Muscle of leg (tissue), 11 donors: ENCODE data around the gene FBXO33. TPM values are rescaled to one million over a fixed set of nuclear protein-coding genes. Genes with fewer than 3 reads are reported as not detected.

Experiments used
- DNase-seq: peaks from one replicate; pipeline ENCODE4 v3.0.0; 2013
- H3K27ac ChIP-seq: one replicate; pipeline ENCODE4 v1.5.1; 2013; ENCODE audit warnings: mild to moderate bottlenecking, low read length, control low read depth
- H3K27me3 ChIP-seq: one replicate; pipeline ENCODE4 v1.6.1; 2013; ENCODE audit warnings: low read length; ENCODE audit not compliant: control insufficient read depth, insufficient read depth
- H3K36me3 ChIP-seq: one replicate; pipeline ENCODE4 v1.6.1; 2013; ENCODE audit warnings: low read length; ENCODE audit not compliant: control insufficient read depth, insufficient read depth
- H3K4me1 ChIP-seq: one replicate; pipeline ENCODE4 v1.6.1; 2013; ENCODE audit warnings: low read length; ENCODE audit not compliant: control insufficient read depth, insufficient read depth
- H3K4me3 ChIP-seq: one replicate; pipeline ENCODE4 v1.5.1; 2013; ENCODE audit warnings: low read length, control low read depth
- H3K9me3 ChIP-seq: replicated peaks from 2 replicates; pipeline ENCODE4 v1.6.1; 2013; ENCODE audit warnings: low read depth, low read length; ENCODE audit not compliant: control insufficient read depth
- WGBS: methylation state at CpG from one replicate; pipeline ENCODE4 v1.1.5; 2013; ENCODE audit warnings: missing lambda C conversion rate; ENCODE audit not compliant: insufficient coverage; 5-methylcytosine and 5-hydroxymethylcytosine counted together
- polyA plus RNA-seq, 8 donors: library from polyadenylated mRNA; unstranded; fragments of 120-200 nt; gene quantifications; one replicate each; pipeline versions ENCODE4 v1.2.1 to v1.2.3, GENCODE V29; 2013; ENCODE audit warnings: inconsistent platforms in 1 of 8, low replicate concordance in 1 of 8; ENCODE audit not compliant: insufficient read length in 8 of 8, insufficient read depth in 1 of 8
- total RNA-seq: library from RNA; stranded (reverse); fragments of 120-200 nt; gene quantifications from one replicate; pipeline ENCODE4 v1.2.4, GENCODE V29; 2013

Gene FBXO33
- total and polyA plus RNA-seq, 9 donors: 3.6 to 6.2 (median 4.6) TPM

DNA sequence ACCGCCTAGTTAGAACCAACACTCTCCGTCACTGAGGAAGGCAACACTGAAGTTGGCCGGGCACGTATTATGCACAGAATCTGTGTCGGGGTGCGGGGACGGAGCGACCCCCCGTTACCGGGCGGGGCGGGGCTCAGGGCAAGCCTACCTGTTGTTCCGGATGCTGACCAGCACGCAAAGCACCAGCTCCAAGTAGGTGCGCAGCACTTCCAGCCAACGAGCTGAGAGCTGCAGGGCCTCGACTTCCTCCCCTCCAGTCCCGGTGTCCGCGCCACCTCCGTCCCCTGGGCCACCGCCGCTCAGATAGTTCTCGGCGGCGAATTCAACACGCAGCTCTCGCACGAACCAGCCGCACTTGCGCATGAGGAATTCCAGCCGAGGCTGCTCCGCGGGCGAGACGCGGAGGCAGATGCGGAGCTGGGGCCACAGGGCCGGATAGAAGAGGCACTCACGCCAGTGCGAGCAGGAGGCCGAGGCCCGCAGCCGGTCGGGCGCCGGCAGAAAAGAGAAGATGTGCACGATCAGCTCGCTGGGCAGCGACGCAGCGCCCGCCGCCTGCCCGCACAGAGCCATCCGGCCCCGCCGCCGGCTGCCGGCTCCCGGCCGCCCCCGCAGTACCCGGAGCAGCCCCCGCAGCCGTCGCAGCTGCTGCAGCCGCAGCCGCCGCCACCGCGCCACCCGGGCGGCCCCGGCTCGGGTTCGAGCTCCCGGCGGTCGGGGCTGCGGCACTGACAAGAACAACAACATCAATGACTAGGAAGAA is 636 bp downstream of the FBXO33 start:
- Histone ChIP-seq H3K27me3 (no peaks in the 10 kb centered on the region), H3K36me3 (no peaks in the 10 kb centered on the region), H3K4me1 (peaks cover 12% of the 10 kb centered on the region), H3K9me3 (no peaks in the 10 kb centered on the region), H3K27ac (peak overlapping the region; percentile 99), H3K4me3 (peak overlapping the region; percentile 90)
- DNase-seq: peak; percentile 57
- WGBS: under 1% methylated on average over 79 of the region's 81 CpGs

DNA sequence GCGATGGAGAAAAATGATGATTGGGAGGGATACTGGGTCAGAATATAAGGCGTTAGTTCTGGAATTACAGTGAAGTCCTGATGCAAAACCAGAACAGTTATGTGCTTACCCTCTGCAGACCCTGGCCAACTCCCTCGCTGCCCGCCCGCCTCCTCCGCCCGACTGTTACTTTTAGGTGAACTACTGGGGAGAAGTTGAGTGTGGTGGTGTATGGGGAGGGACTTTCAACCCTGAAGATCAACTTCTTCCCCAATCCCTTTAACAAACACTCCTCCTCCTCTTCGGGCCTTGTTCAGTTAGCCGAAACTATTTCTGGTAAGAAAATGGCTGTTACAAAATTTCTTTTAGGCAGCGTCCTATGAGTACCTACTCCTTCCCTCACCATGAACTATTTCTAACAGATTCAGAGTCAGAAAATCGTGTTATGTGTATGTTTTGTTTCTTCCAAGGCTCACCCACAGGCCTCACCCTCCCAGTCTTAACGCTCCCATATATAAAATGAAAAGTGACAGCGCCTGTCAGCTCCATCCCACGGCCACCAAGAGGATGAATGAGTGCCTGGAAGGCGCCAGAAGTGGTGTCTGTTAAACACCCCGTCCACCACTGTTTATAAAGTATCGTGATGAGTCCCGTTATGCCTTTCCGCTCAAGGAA is 1.3 kb downstream of the FBXO33 start:
- peak overlapping the region; percentile 99 for H3K27ac ChIP-seq
- 0% methylated on average over 1 of the region's 19 CpGs for WGBS
- no peaks in the 10 kb centered on the region for H3K36me3 ChIP-seq
- H3K27me3 ChIP-seq: no peaks in the 10 kb centered on the region
- no peaks in the 10 kb centered on the region for H3K9me3 ChIP-seq
- H3K4me1 ChIP-seq: peaks cover 14% of the 10 kb centered on the region
- peak overlapping the region; percentile 90 for H3K4me3 ChIP-seq
- DNase-seq: peak; percentile 10

DNA sequence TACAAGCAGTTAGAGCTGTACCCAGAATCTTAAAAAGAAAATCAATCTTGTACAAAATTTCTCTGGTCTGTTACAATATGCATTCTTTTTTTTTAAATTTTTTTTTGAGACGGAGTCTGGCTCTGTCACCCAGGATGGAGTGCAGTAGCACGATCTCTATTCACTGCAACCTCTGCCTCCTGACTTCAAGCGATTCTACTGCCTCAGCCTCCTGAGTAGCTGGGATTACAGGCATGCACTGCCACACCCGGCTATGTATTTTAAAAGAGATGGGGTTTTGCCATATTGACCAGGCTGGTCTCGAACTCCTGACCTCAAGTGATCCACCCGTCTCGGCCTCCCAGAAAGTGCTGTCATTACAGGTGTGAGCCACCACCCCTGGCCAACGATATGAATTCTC is 4.1 kb downstream of the FBXO33 start:
- H3K4me3 ChIP-seq: no peak overlapping the region
- DNase-seq: no peak
- no peaks in the 10 kb centered on the region for H3K27me3 ChIP-seq
- H3K9me3 ChIP-seq: no peaks in the 10 kb centered on the region
- H3K27ac ChIP-seq: no peak overlapping the region
- H3K4me1 ChIP-seq: peaks cover 13% of the 10 kb centered on the region
- WGBS: 91% methylated on average over 7 of the region's 8 CpGs
- no peaks in the 10 kb centered on the region for H3K36me3 ChIP-seq

DNA sequence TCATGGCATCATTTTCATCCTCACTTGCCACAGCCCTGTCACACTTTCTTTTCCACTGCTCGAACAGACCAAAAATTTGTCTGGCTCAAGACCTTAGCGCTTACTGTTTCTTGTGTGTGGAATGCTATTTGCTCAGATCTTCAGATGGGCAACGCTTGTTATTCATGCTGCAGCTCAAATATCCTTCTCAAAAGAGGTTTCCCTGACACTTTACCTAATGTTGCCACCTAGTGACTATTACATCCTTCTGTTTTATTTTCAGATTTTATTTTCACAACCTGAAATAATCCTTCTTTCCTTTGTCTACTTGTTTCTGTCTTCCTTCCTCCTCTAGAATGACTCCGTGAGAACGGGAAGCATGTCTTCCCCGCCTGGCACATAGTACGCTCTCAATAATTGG is 5.6 kb downstream of the FBXO33 start:
- Histone ChIP-seq H3K4me3 (no peak overlapping the region), H3K36me3 (no peaks in the 10 kb centered on the region), H3K27ac (no peak overlapping the region), H3K4me1 (peaks cover 13% of the 10 kb centered on the region), H3K27me3 (no peaks in the 10 kb centered on the region), H3K9me3 (no peaks in the 10 kb centered on the region)
- peak; percentile 41 for DNase-seq
- WGBS: 21% methylated on average over 4 of the region's 7 CpGs

DNA sequence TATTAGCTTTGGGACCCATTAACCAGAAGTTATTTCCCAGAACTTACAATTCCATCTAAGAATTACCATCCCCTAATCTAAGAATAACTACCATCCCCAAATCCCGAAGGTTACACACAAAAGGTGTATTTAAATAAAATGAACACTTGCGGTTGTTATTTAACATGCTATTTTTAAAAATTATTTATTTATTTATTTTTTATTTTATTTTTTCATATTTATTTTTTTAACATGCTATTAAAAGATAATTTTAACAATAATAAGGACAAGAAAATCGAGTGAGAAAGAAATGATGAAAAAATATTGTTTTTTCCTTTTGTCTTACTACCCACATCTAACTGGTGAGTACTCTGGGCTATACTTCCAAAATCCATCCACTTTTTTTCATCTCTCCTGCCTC is 6.3 kb downstream of the FBXO33 start:
- H3K4me1 ChIP-seq: peaks cover 10% of the 10 kb centered on the region
- H3K27me3 ChIP-seq: no peaks in the 10 kb centered on the region
- no peak for DNase-seq
- H3K4me3 ChIP-seq: no peak overlapping the region
- WGBS: no CpG with 5 or more reads among the region's 3 CpGs
- H3K9me3 ChIP-seq: no peaks in the 10 kb centered on the region
- no peaks in the 10 kb centered on the region for H3K36me3 ChIP-seq
- H3K27ac ChIP-seq: no peak overlapping the region

DNA sequence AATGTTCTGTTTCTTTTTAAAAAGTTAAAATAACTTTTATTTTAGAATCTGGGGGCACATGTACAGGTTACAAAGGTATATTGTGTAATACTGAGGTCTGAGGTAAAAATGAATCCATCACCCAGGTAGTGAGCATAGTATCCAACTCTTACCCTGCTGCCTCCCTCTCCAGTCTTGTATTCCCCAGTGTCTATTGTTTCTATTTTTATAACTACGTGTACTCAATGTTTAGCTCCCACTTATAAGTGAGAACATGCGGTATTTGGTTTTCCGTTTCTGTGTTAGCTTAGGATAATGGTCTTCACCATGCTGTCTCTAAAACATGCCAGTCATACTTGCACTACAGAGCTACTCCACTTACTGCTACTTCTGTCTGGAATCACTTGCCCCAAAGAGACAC is 8.4 kb downstream of the FBXO33 start:
- H3K4me3 ChIP-seq: no peak overlapping the region
- no peak overlapping the region for H3K27ac ChIP-seq
- no peaks in the 10 kb centered on the region for H3K9me3 ChIP-seq
- H3K4me1 ChIP-seq: peaks cover 3% of the 10 kb centered on the region
- DNase-seq: no peak
- no peaks in the 10 kb centered on the region for H3K36me3 ChIP-seq
- WGBS: no CpG with 5 or more reads among the region's 3 CpGs
- H3K27me3 ChIP-seq: no peaks in the 10 kb centered on the region

DNA sequence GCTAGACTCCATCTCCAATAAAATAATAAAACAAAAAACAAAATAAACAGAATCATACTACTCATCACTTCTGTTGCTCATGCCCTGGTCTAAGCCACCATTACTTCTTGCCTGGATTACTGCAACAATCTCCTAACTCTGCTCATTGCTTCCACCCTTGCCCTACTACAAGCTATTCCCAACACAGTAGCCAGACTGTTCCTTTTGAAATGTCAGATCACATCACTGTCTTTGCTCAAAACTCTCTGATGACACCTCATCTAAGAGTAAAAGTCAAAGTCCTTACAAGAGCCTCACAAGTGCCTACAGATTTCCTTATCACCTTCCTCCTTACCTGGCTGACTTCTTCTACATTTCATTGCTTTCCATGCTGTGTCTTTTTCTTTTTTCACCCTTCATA is 10.0 kb downstream of the FBXO33 start:
- Histone ChIP-seq H3K9me3 (peaks cover under 1% of the 10 kb centered on the region), H3K4me1 (peaks cover 3% of the 10 kb centered on the region), H3K36me3 (no peaks in the 10 kb centered on the region), H3K4me3 (no peak overlapping the region), H3K27ac (no peak overlapping the region), H3K27me3 (no peaks in the 10 kb centered on the region)
- DNase-seq: no peak

DNA sequence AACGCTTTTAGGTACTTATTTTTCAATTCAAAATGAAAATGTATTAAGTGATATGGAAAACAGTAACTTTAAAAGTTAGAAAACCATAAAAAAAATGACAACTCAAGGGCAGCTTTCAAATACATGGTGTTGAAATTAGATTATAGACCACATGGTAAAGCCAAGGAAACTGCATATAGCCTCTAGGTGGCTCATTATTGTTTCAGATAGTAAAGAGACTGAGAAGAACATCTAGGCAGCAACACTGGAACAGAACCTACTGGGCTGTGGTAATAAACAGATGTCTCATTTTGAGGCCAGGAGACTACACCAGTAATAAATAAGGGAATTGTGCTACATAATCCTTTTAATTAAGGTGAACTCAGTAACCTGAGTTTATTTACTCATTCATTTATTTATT is 13.0 kb downstream of the FBXO33 start:
- no peak overlapping the region for H3K4me3 ChIP-seq
- no CpG with 5 or more reads among the region's 1 CpG for WGBS
- H3K36me3 ChIP-seq: no peaks in the 10 kb centered on the region
- H3K27ac ChIP-seq: no peak overlapping the region
- H3K27me3 ChIP-seq: no peaks in the 10 kb centered on the region
- DNase-seq: no peak
- H3K4me1 ChIP-seq: no peaks in the 10 kb centered on the region
- H3K9me3 ChIP-seq: peaks cover 25% of the 10 kb centered on the region

DNA sequence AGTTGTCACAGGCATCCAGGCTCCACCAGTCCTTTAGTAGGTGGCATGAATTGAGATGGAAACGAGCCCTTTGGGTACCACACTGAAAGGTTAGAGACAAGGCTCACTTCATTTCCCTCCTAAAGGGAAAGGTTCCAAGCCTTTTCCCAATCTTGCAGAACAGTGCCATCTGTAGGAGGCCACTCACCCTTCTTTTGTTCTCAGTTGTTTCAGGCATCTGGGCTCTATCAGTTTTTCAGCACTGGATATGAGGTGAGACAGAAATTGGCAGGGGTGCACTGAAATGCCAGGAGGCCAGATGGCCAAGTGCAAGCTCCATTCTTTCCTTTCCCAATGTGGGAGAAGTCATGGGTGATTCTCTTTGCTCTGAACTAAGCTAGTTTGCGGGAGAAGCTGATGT is 15.2 kb downstream of the FBXO33 start:
- no CpG with 5 or more reads among the region's 2 CpGs for WGBS

DNA sequence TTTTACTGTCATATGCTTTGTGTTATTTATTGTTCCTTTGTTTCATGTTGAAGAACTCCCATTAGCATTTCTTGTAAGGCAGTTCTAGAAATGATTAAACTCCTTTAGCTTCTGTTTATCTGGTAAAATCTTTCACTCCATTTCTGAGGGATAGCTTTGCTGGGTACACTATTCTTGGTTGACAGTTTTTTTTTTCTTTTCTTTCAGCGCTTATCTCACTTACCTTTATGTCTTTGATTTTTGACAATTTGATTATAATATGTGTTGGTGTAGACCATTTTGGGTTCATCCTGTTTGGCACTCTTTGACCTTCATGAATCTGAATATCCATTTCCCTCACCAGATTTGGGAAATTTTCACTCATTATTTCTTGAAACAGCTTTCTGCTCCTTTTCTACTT is 16.2 kb downstream of the FBXO33 start:
- H3K9me3 ChIP-seq: peaks cover 43% of the 10 kb centered on the region
- H3K27ac ChIP-seq: no peak overlapping the region
- no peak for DNase-seq
- no peaks in the 10 kb centered on the region for H3K36me3 ChIP-seq
- H3K4me1 ChIP-seq: no peaks in the 10 kb centered on the region
- no peaks in the 10 kb centered on the region for H3K27me3 ChIP-seq
- no CpG with 5 or more reads among the region's 1 CpG for WGBS
- no peak overlapping the region for H3K4me3 ChIP-seq

More for the DNA sequence above, 15.2 kb downstream of the FBXO33 start:
- no peaks in the 10 kb centered on the region for H3K27me3 ChIP-seq
- no peak overlapping the region for H3K27ac ChIP-seq
- no peaks in the 10 kb centered on the region for H3K4me1 ChIP-seq
- H3K4me3 ChIP-seq: no peak overlapping the region
- H3K36me3 ChIP-seq: no peaks in the 10 kb centered on the region
- peaks cover 40% of the 10 kb centered on the region for H3K9me3 ChIP-seq
- DNase-seq: no peak
